Neural cell (in vitro differentiated cells): ENCODE data around the gene THADA.

Experiments used
- EP300 ChIP-seq: fragments of 450-650 bp; conservative IDR thresholded peaks from 2 replicates; pipeline ENCODE4 v1.6.1; 2014; ENCODE audit warnings: antibody characterized with exemption, mild to moderate bottlenecking, moderate library complexity; ENCODE audit not compliant: poor library complexity, severe bottlenecking
- EZH2 ChIP-seq: fragments of 200-600, 300-800 bp; shearing (Covaris generic), sonication (generic); IDR thresholded peaks from 2 replicates; pipeline ENCODE4 v1.6.1; 2014; ENCODE audit warnings: antibody characterized with exemption, low read length, borderline replicate concordance, mild to moderate bottlenecking; ENCODE audit not compliant: insufficient read depth, poor library complexity, severe bottlenecking
- MXI1 ChIP-seq: fragments of 450-650 bp; conservative IDR thresholded peaks from 2 replicates; pipeline ENCODE4 v1.6.1; 2014; ENCODE audit warnings: antibody characterized with exemption, mild to moderate bottlenecking; ENCODE audit not compliant: poor library complexity, severe bottlenecking
- POLR2AphosphoS5 ChIP-seq: IDR thresholded peaks from 2 replicates; pipeline ENCODE4 v1.6.1; 2012
- RAD21 ChIP-seq: fragments of 450-650 bp; conservative IDR thresholded peaks from 2 replicates; pipeline ENCODE4 v1.6.1; 2014; ENCODE audit warnings: antibody characterized with exemption, mild to moderate bottlenecking, moderate library complexity
- TF ChIP-seq, protein P1 (sequence below): fragments of 450-650 bp; IDR thresholded peaks from 2 replicates; pipeline ENCODE4 v1.5.1; 2014; ENCODE audit warnings: antibody characterized with exemption, mild to moderate bottlenecking, moderate library complexity; ENCODE audit not compliant: poor library complexity, severe bottlenecking

GRCh38 chr2:43406651-43407279 is 189.1 kb downstream of the THADA start:
- TF ChIP-seq POLR2AphosphoS5 (no peak), EZH2 (no peak), RAD21 (no peak), EP300 (no peak), MXI1 (no peak)
- TF ChIP-seq, protein P1, sequence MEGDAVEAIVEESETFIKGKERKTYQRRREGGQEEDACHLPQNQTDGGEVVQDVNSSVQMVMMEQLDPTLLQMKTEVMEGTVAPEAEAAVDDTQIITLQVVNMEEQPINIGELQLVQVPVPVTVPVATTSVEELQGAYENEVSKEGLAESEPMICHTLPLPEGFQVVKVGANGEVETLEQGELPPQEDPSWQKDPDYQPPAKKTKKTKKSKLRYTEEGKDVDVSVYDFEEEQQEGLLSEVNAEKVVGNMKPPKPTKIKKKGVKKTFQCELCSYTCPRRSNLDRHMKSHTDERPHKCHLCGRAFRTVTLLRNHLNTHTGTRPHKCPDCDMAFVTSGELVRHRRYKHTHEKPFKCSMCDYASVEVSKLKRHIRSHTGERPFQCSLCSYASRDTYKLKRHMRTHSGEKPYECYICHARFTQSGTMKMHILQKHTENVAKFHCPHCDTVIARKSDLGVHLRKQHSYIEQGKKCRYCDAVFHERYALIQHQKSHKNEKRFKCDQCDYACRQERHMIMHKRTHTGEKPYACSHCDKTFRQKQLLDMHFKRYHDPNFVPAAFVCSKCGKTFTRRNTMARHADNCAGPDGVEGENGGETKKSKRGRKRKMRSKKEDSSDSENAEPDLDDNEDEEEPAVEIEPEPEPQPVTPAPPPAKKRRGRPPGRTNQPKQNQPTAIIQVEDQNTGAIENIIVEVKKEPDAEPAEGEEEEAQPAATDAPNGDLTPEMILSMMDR = no peak
